COLO829 (cell line): Measurements from ENCODE around the gene LBHD1.
"Not testable (repeated sequence)": the region's sequence is repeated elsewhere in the genome, so short reads cannot be mapped to it uniquely, and the experiment has no call there.

Experiments
- DNase-seq: peaks from one replicate; pipeline ENCODE4 v3.0.0; 2012; ENCODE audit warnings: low spot score

LBHD1 gene

DNA sequence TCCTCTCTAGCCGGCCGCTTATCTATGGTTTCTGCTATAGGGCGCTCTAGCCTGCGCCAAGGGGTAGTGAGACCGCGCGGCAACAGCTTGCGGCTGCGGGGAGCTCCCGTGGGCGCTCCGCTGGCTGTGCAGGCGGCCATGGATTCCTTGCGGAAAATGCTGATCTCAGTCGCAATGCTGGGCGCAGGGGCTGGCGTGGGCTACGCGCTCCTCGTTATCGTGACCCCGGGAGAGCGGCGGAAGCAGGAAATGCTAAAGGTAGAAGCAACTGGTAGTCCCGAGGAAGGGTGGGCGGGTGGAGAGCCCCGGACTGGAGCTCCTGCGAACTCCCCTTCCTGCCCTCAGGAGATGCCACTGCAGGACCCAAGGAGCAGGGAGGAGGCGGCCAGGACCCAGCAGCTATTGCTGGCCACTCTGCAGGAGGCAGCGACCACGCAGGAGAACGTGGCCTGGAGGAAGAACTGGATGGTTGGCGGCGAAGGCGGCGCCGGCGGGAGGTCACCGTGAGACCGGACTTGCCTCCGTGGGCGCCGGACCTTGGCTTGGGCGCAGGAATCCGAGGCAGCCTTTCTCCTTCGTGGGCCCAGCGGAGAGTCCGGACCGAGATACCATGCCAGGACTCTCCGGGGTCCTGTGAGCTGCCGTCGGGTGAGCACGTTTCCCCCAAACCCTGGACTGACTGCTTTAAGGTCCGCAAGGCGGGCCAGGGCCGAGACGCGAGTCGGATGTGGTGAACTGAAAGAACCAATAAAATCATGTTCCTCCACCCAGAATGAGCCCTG is at the start of gene LBHD1, which contains the start of gene UQCC3:
Gene LBHD1 (minus strand): TSS at position 660 of the 782 bp plus-strand sequence. CDS start 2,236 bp downstream, outside the sequence.
Gene UQCC3 (plus strand): TSS at position 66 of the 782 bp plus-strand sequence. CDS start 73 bp downstream, at position 139.
- DNase-seq = peak; percentile 90

DNA sequence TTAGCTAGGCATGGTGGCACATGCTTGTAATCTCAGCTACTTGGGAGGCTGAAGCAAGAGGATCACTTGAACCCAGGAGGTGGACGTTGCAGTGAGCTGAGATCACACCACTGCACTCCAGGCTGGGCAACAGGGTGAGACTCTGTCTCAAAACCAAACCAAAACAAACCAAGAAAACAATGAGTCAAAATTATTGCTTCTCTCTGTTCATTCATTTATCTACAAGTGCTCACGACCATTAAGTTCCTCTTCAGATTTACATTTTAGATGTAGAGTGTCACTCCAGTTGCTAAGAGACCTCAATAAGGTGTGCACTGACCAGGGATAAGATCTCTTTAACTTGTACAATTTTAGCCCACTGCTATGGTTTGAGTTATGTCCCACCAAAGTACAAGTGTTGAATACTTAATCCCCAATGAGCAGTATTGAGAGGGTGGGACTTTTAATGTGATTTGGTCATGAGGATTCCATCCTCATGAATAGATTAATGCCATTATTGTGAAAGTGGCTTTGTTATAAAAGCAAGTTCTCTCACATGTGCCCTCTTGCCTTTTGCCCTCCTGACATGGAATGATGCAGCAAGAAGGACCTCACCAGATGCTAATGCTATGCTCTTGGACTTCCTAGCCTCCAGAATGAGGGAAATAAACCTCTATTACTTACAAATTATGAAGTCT is 47.4 kb upstream of the LBHD1 start:
- DNase-seq = no peak

DNA sequence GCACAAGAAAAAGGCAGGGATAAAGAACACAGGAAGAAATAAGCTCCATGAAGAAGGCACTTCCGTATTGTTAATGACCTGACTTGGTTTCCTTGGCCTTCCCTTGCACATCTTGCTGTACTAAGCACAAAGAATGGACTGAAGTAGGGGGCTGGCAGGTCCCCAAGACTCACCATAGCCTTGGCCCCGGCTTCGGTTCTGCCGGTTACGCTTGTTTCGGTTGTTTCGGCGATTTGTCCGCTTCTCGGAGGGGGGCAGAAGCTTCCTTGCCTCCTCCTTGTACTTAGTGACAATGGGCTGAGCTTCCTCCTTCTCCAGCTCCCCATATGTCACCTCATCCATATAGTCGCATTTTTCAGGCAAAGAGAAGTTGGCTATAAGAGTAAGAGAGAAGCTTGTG is 44.7 kb upstream of the LBHD1 start:
- no peak for DNase-seq

DNA sequence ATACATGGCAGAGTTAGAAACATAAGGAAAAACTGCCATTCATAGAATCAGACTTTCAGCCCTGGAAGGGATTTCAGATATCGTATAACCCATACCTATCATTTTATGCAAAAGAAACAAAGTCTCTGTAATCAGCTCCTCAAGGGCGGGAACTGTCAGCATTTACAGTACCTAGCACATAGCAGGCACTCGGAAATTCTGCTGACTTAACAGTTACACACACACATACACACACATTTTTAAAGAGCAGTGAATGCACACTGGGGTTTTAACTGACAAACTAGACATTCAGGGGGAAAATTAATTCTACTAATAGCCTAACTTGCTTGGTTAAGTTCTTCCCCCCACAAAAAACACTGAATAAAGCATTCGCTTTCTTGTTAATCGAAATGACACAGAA is 44.1 kb upstream of the LBHD1 start:
- no peak for DNase-seq

- DNase-seq = no peak
Observed at GRCh38 chr11:62715150-62716130, 43.4 kb upstream of the LBHD1 start.

DNA sequence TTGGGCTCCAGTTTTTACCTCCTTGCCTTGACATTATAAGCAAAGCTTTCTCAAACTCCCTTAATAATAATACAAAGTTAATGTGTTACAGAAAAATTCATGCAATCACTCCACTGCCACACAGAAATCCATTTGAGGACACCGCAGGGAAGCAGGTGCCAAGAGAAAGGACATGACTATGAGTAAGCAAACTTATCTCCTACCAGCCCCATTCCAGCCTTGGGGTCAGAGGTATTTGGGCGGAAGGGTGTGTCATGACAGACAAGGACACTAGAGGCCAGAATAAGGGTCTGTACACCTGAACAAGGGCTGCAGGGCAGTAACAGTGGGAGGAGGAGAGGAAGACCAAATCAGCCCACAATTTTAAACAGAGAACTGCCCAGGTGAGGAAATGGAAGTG is 41.3 kb upstream of the LBHD1 start:
- DNase-seq = no peak

DNA sequence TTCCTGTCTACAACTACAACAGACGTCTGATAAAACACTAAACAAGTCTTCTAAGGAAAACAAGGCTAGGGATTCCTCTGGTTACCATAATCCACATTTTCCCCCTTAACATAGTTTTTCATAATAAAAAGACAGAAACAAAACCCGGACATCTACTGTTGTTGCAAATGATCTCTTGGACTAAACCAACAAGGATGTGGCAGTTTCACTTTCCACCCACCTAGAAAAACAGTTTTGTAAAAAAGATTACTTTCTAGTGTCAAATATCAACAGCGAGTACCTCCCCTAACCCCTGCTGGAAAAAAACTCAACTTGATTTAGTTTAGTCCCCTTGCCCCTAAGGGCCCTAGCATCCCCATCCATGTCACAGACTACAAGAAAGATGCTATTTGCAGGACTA is 40.8 kb upstream of the LBHD1 start:
- no peak for DNase-seq

GRCh38 chr11:62712276-62712812 is 40.3 kb upstream of the LBHD1 start:
- DNase-seq = no peak

GRCh38 chr11:62710001-62710345 is 37.9 kb upstream of the LBHD1 start:
- no peak for DNase-seq

GRCh38 chr11:62709247-62710000 is 37.4 kb upstream of the LBHD1 start:
- DNase-seq = peak; percentile 94

GRCh38 chr11:62708793-62709192 is 36.7 kb upstream of the LBHD1 start:
- no peak for DNase-seq

DNA sequence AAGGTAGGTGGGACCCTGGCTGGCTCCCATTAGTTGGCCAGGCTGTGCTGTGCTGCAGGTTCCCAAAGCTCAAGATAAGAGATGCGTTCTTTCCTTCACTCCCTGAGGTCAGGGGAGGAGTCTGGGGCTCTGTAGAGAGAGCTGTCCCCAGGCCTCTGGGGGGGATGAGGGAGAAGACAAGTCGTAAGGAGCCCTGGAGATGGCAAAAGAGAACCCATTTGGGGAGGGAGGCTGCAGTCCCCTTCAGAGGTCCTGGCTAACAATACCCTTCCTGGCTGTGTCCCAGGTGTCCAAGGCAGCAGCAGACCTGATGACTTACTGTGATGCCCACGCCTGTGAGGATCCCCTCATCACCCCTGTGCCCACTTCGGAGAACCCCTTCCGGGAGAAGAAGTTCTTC is 36.3 kb upstream of the LBHD1 start:
- no peak for DNase-seq

- DNase-seq = no peak
Observed at GRCh38 chr11:62707277-62707861, 35.3 kb upstream of the LBHD1 start, which contains the start of the genes BSCL2 and GNG3. Gene BSCL2, minus strand, starts transcription at chr11:62707424. Its CDS starts 229 bp downstream, at chr11:62707195. Gene GNG3, plus strand, starts transcription at chr11:62707676. Its CDS starts 620 bp downstream, at chr11:62708296.

DNA sequence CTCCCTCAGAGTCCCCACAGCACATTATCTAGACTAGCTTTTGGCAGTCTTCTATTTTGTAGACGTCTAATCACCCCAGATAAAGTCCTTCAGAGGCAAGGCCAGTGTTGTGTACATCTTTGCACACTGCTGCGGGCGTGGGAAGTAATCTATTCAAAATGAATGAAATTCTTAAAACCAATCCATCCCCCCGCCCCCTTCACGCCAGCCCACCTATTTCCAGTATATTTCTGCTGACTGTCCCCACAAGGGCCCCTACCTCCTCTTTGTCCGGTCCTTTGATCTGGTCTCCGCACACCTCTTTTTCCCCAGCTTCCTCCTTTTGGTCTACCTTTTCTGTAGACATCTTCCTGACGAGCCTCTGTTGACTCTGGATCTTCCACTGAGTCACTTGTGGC is 34.8 kb upstream of the LBHD1 start:
- DNase-seq = no peak

DNA sequence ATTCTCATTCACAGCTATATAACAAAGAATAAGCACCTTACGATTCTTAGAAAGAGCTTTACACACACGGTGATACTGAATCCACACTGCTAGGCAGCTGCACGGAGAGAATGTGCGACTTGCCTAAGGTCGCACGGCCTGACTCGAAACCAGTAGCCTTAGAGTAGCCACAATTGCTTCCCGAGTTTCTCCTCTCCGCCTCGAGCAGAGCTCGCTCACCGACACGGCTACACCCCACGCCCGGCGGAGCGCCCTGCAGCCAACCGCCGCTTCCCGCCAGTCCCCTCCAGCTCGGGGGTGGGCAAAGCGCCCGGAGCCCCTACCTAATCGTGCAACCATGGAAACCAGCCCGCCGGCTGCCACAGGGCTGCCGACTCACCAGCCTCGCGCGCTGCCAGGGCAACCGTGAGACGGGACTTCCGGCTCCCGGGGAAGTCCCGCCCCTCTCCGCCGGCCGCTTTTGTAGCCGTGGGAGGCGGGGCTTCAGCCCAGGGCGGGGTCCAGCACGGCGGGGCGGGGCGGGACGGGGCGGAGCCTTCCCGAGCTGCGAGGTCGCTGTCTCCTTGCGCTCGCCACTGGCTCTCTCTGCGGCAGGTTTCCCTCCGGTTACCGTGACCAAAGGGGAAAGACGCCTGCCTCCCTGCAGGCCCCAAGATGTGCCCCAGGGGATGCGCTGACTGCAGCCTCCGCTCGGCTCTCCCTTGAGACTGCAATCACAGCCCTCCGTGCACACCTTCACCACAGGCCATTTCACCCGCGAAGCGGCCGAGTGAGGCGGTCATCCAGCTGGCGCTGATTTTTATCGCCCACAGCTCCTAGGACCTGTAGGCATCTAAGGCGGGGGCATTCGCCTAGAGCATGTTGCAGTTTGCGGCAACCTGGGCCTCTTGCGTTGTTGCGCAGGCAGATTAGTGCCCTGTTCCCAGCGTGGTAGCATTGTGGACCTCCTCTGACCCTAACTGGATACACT is 34.1 kb upstream of the LBHD1 start:
- peak; percentile 87 for DNase-seq

DNA sequence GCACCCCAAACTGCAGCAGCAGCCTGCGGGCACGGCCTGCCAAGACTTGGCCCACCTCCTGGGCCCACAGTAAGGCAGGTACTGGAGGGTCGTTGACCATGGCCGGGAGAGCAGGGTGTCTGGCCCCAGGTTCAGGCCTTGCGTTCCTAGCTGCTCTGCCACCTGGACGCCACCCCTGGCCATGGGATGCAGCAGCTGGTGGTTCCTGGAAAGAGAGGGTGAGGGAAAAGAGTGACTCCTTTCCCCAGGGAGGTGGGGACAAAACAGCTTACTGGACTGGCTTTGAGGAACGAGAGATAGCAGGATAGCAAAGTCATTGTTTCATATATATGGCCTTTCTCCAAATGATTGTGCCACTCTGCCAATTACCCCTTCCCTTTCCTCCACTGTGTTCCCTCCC is 33.3 kb upstream of the LBHD1 start:
- DNase-seq = peak; percentile 16

DNA sequence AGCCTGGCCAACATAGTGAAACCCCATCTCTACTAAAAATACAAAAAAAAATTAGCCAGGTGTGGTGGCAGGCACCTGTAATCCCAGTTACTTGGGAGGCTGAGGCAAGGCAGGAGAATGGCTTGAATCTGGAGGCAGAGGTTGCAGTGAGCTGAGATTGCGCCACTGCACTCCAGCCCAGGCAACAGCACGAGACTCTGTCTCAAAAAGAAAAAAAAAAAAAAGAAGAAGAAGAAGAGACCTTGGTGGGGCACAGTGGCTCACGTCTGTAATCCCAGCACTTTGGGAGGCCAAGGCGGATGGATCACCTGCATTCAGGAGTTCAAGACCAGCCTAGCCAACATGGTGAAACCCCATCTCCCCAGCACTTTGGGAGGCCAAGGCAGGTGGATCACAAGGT is 31.9 kb upstream of the LBHD1 start:
- not testable (repeated sequence) for DNase-seq

DNA sequence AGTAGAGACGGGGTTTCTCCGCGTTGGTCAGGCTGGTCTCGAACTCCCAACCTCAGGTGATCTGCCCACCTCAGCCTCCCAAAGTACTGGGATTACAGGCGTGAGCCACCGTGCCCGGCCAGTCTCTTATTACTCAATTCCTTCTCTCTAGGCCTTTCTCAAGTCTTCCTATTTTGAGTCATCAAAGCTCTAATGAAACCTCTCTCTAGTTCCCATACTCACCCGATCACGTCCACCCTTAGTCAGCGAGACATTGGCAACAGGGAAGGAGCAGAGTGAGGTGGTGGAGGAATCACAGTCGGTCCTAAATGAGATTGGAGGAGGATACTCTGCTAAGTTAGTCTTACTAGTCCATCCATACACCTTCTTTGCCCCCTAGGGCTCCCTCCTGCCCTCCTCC is 30.2 kb upstream of the LBHD1 start:
- DNase-seq = no peak

DNA sequence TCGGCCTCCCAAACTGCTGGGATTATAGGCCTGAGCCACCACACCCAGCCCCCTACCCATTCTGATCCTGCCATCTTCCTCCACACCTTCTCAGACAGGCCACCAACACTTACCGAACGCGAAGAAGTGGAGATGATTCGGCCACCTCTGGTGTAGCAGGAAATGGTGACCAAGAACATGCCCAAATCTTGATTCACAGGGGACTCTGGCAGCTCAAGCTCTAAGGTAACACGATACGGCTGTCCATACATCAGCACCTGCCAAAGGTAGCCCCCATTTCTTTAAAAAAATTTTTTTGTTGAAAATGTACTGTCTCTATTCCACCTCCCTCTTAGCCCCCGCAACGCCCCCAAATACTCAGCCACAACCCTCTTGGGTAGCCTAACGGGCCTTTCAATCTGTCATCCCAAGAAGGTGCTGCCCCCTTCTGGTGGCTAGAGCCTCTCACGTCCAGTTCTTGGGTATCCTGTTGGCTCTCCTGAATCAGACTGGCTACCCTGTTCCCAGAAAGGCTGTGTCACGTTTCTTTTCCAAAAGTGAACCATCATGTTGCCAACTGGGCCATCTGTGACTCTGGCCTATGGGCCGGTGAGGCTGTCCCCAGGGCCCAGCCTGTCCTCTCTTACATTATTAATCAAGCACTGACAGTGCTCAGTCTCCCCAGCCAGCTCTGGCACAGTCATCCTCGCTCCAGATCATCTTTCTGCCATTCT is 22.5 kb upstream of the LBHD1 start:
- DNase-seq = peak; percentile 36
